WTC11 (cell line): ENCODE measurements around the gene MCCC1. TPM values are rescaled to one million over a fixed set of nuclear protein-coding genes. Genes with fewer than 3 reads are reported as not detected.

ENCODE experiments used
- ATAC-seq: fragments of 200-7000 bp; cut with Tn5 transposase; 2 replicates; pipeline ENCODE4 v1.10.0; 2021; ENCODE audit warnings: mild to moderate bottlenecking, moderate library complexity
- CTCF ChIA-PET: fragments of 300-600 bp; sonication (Branson Sonifier 250); formaldehyde crosslinking; loops from one replicate; lab custom pipeline; 2021; ENCODE audit warnings: antibody characterized with exemption; lab: Charles Lee
- POLR2A ChIA-PET: fragments of 350-600 bp; sonication (Branson Sonifier 250); formaldehyde crosslinking; loops from one replicate; lab custom pipeline; 2021; ENCODE audit warnings: antibody characterized with exemption; lab: Charles Lee
- DNase-seq: peaks from one replicate; pipeline ENCODE4 v3.0.0; 2021; ENCODE audit warnings: low spot score
- H3K27ac Mint-ChIP-seq: 2 replicates; pipeline ENCODE4 v1.8.0; 2021; ENCODE audit warnings: mixed read lengths
- H3K27me3 Mint-ChIP-seq: 2 replicates; pipeline ENCODE4 v1.8.0; 2021; ENCODE audit warnings: low read depth, mild to moderate bottlenecking, moderate library complexity, mixed read lengths
- H3K36me3 Mint-ChIP-seq: 2 replicates; pipeline ENCODE4 v1.8.0; 2021; ENCODE audit warnings: mixed read lengths
- H3K4me1 Mint-ChIP-seq: 2 replicates; pipeline ENCODE4 v1.8.0; 2022; ENCODE audit warnings: mixed read lengths
- H3K4me3 Mint-ChIP-seq: 2 replicates; pipeline ENCODE4 v1.8.0; 2021; ENCODE audit warnings: mild to moderate bottlenecking, moderate library complexity, mixed read lengths
- H3K9me3 Mint-ChIP-seq: 2 replicates; pipeline ENCODE4 v1.8.0; 2021; ENCODE audit warnings: mixed read lengths
- CREB1 ChIP-seq: sonication (generic); formaldehyde crosslinking; IDR thresholded peaks from 2 replicates; pipeline ENCODE4 v1.8.0; 2023; ENCODE audit warnings: mild to moderate bottlenecking, missing genetic modification reagents
- CREM ChIP-seq: sonication (generic); formaldehyde crosslinking; IDR thresholded peaks from 2 replicates; pipeline ENCODE4 v1.8.1; 2022; ENCODE audit warnings: mild to moderate bottlenecking, missing genetic modification reagents, moderate library complexity
- ETV6 ChIP-seq: sonication (generic); formaldehyde crosslinking; IDR thresholded peaks from 2 replicates; pipeline ENCODE4 v1.8.1; 2022; ENCODE audit warnings: mild to moderate bottlenecking, missing genetic modification reagents
- FOXK1 ChIP-seq: sonication (generic); formaldehyde crosslinking; IDR thresholded peaks from 2 replicates; pipeline ENCODE4 v1.8.0; 2022; ENCODE audit warnings: mild to moderate bottlenecking, moderate library complexity, missing genetic modification reagents
- MXD4 ChIP-seq: fragments of 250-450 bp; sonication (Bioruptor Pico); IDR thresholded peaks from 2 replicates; pipeline ENCODE4 v1.8.0; 2021; ENCODE audit warnings: mild to moderate bottlenecking, moderate library complexity, borderline replicate concordance
- RORB ChIP-seq: fragments of 250-450 bp; sonication (Bioruptor Pico); IDR thresholded peaks from 2 replicates; pipeline ENCODE4 v1.9.0; 2021; ENCODE audit warnings: mild to moderate bottlenecking
- SOX15 ChIP-seq: fragments of 250-450 bp; sonication (Bioruptor Pico); IDR thresholded peaks from 2 replicates; pipeline ENCODE4 v1.9.0; 2021; ENCODE audit warnings: mild to moderate bottlenecking
- SP1 ChIP-seq: sonication (generic); formaldehyde crosslinking; conservative IDR thresholded peaks from 2 replicates; pipeline ENCODE4 v1.8.1; 2022; ENCODE audit warnings: missing genetic modification reagents
- ZNF396 ChIP-seq: fragments of 250-450 bp; sonication (Bioruptor Pico); IDR thresholded peaks from 2 replicates; pipeline ENCODE4 v1.8.0; 2021; ENCODE audit warnings: mild to moderate bottlenecking, moderate library complexity, borderline replicate concordance
- total RNA-seq: library from RNA; stranded (reverse); gene quantifications from 3 replicates; pipeline ENCODE4 v1.2.3, GENCODE V29; 2021
- TF ChIP-seq, protein P1 (sequence below): sonication (generic); formaldehyde crosslinking; IDR thresholded peaks from 2 replicates; pipeline ENCODE4 v1.8.0; 2022; ENCODE audit warnings: mild to moderate bottlenecking, missing genetic modification reagents
- TF ChIP-seq, protein P2 (sequence below): sonication (generic); formaldehyde crosslinking; IDR thresholded peaks from 2 replicates; pipeline ENCODE4 v1.8.0; 2022; ENCODE audit warnings: mild to moderate bottlenecking, missing genetic modification reagents
- TF ChIP-seq, protein P3 (sequence below): sonication (generic); formaldehyde crosslinking; conservative IDR thresholded peaks from 2 replicates; pipeline ENCODE4 v1.8.1; 2022; ENCODE audit warnings: mild to moderate bottlenecking, missing genetic modification reagents
- TF ChIP-seq, protein P4 (sequence below): sonication (generic); formaldehyde crosslinking; conservative IDR thresholded peaks from 2 replicates; pipeline ENCODE4 v1.8.1; 2023; ENCODE audit warnings: mild to moderate bottlenecking, low read depth, missing genetic modification reagents, moderate library complexity
- TF ChIP-seq, protein P5 (sequence below): sonication (generic); formaldehyde crosslinking; IDR thresholded peaks from 2 replicates; pipeline ENCODE4 v1.8.0; 2022; ENCODE audit warnings: mild to moderate bottlenecking, missing genetic modification reagents
- TF ChIP-seq, protein P6 (sequence below): sonication (generic); formaldehyde crosslinking; IDR thresholded peaks from 2 replicates; pipeline ENCODE4 v1.8.1; 2023; ENCODE audit warnings: mild to moderate bottlenecking, missing genetic modification reagents, moderate library complexity

Gene MCCC1
- total RNA-seq, 1 experiment from 2014 or later, result 19.5 TPM

DNA sequence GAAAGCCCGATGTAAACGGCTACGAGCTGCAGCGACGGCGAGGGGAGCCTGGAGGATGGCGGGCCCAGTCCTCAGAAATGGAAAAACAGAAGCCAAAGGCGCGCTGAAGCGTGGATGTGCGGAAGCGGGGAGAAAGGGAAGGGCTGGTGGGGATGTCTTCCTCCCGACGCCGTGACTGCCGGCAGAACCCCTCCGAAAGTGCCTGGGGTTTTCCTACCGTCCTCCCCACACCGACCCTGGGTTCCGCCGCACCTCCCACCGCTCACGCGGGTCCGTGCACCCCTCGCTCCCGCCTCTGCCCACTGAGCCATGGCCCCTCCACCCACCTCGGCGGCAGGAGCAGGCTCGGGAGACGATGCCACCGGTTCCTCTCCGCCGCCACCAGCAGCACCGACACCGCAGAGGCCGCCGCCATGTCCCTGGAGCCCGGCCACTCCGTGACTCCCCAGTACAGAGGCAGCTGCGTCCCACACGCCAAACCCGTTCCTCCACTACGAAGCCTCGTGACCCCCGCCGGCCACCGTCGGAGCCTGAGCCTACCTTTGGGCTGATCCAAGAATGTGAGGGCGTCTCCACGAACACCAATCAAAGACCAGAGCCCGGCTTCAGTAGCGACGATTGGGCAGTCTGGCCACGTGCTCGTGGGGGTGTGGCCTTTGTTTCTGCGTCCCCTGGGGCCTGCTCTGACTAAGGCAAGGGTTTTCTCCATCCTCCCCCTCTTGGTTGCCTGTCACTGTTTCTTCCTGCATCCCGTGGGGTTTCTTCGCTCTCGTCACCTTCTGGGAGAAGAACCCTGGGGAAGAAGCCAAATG lies at the start of gene MCCC1 (continued):
- TF ChIP-seq ETV6 (CRISPR knock-in tag) (peak; percentile 82; the same call in 1 of the 2 replicates), CREB1 (CRISPR knock-in tag) (0 out of 2 replicates have a peak, but pooled peaks have one; percentile 73)
- TF ChIP-seq, protein P1, sequence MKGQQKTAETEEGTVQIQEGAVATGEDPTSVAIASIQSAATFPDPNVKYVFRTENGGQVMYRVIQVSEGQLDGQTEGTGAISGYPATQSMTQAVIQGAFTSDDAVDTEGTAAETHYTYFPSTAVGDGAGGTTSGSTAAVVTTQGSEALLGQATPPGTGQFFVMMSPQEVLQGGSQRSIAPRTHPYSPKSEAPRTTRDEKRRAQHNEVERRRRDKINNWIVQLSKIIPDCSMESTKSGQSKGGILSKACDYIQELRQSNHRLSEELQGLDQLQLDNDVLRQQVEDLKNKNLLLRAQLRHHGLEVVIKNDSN (CRISPR knock-in tag), result peak; percentile 98

DNA sequence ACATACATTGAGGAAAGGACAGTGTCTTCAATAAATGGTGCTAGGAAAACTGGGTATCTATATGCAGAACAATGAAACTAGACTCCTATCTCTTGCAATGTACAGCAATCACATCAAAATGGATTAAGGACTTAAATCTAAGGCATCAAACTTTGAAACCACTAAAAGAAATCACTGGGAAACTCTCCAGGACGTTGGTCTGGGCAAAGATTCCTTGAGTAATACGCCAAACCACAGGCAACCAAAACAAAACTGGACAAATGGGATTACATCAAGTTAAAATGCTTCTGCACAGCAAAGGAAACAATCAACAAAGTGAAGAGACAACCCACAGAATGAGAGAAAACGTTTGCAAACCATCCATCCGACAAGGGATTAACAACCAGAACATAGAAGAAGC lies 48.8 kb upstream of the MCCC1 start:
- ChIA-PET POLR2A (no interaction called here), CTCF (interaction anchor here (1.5 kb wide), 1 partner anchor 33 kb away, joined by 3 read pairs; no protein-coding TSS in a partner anchor)
- ATAC-seq (no peak), DNase-seq (no peak)
- Mint-ChIP-seq H3K9me3 (no peaks in the 10 kb centered on the region), H3K27me3 (no peaks in the 10 kb centered on the region), H3K27ac (no peak overlapping the region), H3K4me3 (no peak overlapping the region), H3K4me1 (peaks cover 8% of the 10 kb centered on the region; the same call in 1 of the 2 replicates), H3K36me3 (no peaks in the 10 kb centered on the region)
- TF ChIP-seq, protein P2, sequence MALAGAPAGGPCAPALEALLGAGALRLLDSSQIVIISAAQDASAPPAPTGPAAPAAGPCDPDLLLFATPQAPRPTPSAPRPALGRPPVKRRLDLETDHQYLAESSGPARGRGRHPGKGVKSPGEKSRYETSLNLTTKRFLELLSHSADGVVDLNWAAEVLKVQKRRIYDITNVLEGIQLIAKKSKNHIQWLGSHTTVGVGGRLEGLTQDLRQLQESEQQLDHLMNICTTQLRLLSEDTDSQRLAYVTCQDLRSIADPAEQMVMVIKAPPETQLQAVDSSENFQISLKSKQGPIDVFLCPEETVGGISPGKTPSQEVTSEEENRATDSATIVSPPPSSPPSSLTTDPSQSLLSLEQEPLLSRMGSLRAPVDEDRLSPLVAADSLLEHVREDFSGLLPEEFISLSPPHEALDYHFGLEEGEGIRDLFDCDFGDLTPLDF, result no peak

DNA sequence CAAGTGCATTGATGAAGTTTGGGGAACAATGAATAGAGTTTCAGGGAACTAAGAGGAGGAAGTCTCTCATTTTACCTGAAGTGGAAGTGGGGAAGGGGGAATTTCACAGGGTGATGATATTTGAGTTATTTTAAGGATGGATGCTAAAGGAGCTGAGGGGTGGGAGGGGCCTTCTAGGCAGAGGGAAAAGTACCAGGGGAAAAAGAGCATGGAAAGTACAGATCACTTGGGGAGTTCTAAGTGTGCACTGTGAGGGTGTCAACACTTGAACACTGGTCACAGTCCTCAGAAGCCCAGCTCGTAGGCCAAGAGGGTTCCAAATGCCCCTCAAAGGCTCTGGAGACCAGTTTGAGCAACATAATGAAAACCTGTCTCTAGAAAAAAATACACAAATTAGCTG lies 45.1 kb upstream of the MCCC1 start:
- H3K36me3 Mint-ChIP-seq, result no peaks in the 10 kb centered on the region
- no peak for DNase-seq
- no peak overlapping the region for H3K27ac Mint-ChIP-seq
- no peaks in the 10 kb centered on the region for H3K27me3 Mint-ChIP-seq
- ChIA-PET POLR2A (no interaction called here), CTCF (interaction anchor here (0.6 kb wide), 1 partner anchor 31 kb away, joined by 3 read pairs; no protein-coding TSS in a partner anchor)
- H3K9me3 Mint-ChIP-seq, result no peaks in the 10 kb centered on the region
- peaks cover 4% of the 10 kb centered on the region; the same call in 1 of the 2 replicates for H3K4me1 Mint-ChIP-seq
- H3K4me3 Mint-ChIP-seq, result no peak overlapping the region
- ATAC-seq, result no peak
- TF ChIP-seq, protein P3, sequence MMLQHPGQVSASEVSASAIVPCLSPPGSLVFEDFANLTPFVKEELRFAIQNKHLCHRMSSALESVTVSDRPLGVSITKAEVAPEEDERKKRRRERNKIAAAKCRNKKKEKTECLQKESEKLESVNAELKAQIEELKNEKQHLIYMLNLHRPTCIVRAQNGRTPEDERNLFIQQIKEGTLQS, result no peak
- TF ChIP-seq CREM (CRISPR knock-in tag) (no peak), SP1 (CRISPR knock-in tag) (no peak), FOXK1 (no peak), MXD4 (CRISPR knock-in tag) (no peak), RORB (CRISPR knock-in tag) (no peak)
- TF ChIP-seq, protein P4, sequence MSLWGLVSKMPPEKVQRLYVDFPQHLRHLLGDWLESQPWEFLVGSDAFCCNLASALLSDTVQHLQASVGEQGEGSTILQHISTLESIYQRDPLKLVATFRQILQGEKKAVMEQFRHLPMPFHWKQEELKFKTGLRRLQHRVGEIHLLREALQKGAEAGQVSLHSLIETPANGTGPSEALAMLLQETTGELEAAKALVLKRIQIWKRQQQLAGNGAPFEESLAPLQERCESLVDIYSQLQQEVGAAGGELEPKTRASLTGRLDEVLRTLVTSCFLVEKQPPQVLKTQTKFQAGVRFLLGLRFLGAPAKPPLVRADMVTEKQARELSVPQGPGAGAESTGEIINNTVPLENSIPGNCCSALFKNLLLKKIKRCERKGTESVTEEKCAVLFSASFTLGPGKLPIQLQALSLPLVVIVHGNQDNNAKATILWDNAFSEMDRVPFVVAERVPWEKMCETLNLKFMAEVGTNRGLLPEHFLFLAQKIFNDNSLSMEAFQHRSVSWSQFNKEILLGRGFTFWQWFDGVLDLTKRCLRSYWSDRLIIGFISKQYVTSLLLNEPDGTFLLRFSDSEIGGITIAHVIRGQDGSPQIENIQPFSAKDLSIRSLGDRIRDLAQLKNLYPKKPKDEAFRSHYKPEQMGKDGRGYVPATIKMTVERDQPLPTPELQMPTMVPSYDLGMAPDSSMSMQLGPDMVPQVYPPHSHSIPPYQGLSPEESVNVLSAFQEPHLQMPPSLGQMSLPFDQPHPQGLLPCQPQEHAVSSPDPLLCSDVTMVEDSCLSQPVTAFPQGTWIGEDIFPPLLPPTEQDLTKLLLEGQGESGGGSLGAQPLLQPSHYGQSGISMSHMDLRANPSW, result no peak
- TF ChIP-seq, all 79 proteins: peak for 0

DNA sequence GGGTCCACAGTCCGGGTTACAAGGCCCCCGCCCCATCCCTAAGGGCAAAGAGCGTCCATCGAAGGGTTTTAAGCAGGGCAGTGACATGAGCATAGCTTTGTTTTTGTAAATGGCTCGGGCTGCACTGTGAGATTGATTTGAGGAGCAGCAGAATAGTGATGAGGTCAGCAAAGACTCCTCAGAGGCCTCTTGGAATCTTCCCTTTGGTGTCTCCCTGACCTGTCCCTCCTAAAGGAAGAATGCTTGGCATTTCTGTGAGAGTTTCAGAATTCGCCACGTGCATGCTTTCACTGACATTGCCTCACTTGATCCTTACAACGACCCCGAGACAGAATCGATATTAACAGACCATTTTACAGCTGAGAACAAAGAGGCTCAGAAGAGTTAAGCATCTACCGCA lies 42.9 kb upstream of the MCCC1 start:
- TF ChIP-seq, protein P5, sequence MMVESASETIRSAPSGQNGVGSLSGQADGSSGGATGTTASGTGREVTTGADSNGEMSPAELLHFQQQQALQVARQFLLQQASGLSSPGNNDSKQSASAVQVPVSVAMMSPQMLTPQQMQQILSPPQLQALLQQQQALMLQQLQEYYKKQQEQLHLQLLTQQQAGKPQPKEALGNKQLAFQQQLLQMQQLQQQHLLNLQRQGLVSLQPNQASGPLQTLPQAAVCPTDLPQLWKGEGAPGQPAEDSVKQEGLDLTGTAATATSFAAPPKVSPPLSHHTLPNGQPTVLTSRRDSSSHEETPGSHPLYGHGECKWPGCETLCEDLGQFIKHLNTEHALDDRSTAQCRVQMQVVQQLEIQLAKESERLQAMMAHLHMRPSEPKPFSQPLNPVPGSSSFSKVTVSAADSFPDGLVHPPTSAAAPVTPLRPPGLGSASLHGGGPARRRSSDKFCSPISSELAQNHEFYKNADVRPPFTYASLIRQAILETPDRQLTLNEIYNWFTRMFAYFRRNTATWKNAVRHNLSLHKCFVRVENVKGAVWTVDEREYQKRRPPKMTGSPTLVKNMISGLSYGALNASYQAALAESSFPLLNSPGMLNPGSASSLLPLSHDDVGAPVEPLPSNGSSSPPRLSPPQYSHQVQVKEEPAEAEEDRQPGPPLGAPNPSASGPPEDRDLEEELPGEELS (CRISPR knock-in tag), result no peak
- TF ChIP-seq, protein P6, sequence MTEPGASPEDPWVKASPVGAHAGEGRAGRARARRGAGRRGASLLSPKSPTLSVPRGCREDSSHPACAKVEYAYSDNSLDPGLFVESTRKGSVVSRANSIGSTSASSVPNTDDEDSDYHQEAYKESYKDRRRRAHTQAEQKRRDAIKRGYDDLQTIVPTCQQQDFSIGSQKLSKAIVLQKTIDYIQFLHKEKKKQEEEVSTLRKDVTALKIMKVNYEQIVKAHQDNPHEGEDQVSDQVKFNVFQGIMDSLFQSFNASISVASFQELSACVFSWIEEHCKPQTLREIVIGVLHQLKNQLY (CRISPR knock-in tag), result no peak
- TF ChIP-seq ZNF396 (CRISPR knock-in tag) (no peak), SOX15 (CRISPR knock-in tag) (no peak)
- TF ChIP-seq, all 79 proteins: peak for 0
- H3K27me3 Mint-ChIP-seq, result no peaks in the 10 kb centered on the region
- CTCF ChIA-PET, result interaction anchor here (0.5 to 1.4 kb wide), 5 partner anchors 10 to 391 kb away, joined by 3 to 5 read pairs (median 3); no protein-coding TSS in a partner anchor
- no peaks in the 10 kb centered on the region for H3K36me3 Mint-ChIP-seq
- ATAC-seq (peak; percentile 39; the same call in 1 of the 2 replicates), DNase-seq (no peak)
- H3K27ac Mint-ChIP-seq, result no peak overlapping the region
- H3K4me3 Mint-ChIP-seq, result no peak overlapping the region
- POLR2A ChIA-PET, result no interaction called here
- H3K4me1 Mint-ChIP-seq, result no peaks in the 10 kb centered on the region
- H3K9me3 Mint-ChIP-seq, result no peaks in the 10 kb centered on the region
